Stimulated activated CD4-positive, alpha-beta T cell treated with anti-CD3 and anti-CD28 coated beads, Interleukin-1b, Interleukin-23, amount 100 ng/mL, for 4 hours (primary cell): ENCODE results near the gene RHOG.
"Not testable (repeated sequence)": the region's sequence is repeated elsewhere in the genome, so short reads cannot be mapped to it uniquely, and the experiment has no call there.

Experiments used
- DNase-seq, 2 donors: peaks; one replicate each; pipeline ENCODE4 v3.0.0-alpha.2; 2020; ENCODE audit warnings: low read depth in 2 of 2

Gene RHOG

DNA sequence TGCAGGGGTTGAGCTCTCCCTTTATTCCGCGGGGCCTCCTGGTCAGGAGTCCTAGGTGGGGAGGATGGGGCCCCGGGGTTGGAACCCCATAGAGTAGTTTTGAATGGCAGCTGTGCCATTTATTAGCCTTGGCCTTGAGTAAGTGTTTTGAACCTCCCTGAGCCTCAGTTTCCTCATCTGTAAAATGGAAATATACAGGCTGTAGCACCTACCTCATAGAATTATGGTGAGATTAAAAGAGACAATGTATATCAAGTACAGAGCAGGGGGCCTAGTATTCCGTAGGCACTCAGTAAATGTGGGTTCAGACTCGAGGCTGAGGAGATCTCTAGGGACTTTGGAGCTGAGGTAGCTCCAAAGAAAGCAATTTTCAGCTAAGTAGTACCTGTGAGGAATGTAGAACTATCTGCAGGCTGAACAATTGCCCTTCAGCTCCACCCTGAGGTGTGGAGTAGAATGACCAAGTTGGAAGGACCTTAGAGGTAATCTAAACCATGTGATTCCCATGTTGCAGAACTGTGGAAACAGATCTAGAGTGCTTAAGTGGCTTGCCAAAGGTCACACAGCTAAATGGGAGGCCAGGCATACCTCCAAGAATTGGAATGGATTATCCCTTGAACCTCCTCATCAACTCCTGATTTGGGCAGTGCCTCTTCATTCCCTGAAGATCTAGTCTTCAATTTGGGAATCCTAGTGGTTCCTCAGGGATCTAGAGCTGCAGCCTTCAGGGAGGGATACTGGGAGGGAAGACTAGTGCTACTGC is 31.7 kb downstream of the RHOG start:
- no peak for DNase-seq

DNA sequence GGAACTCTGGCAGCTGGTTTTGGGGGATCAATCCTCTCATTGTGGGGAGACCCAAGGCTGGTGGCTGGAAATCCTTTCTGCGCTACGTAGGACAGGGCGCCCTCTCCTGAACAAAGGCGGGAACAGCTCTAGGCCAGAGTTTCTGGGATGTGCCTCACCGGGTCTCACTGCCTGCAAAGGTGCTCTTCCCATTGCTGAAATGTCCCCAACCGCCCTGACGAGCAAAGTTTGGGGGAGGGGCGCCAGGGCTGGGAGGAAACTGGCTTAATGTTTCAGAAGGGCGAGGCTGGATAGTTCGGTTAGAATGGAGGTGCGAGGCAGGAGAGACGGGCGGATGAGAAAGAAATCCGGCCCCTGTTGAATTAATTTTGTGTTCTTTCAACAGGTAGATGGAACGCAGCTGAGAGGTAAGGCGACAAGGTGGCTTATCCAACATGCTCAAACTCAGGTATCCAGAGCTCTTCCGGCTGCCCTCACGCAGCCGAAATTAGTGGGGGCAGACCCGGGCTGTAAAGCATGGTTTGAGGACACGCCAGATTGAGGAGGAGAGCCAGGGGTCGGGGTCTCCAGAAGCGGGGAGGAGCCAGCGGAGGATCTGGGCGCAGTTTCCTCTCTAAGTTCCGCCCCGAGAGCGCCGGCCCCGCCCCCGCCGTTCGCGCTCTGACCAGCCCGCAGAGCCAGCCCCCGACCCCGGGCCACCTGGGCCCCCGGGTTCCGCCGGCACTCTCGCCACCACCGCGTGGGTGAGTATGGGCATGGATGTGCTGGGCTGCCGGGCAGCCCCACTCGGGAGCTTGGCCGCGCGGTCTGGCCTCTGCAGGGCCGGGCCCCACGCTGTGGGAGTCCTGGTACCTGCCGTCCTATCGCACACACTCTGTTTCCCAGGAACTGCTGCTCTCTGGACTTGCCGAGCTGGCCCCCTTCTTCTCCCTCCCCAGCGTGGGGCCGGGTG is 32.6 kb downstream of the RHOG start, which contains the start of gene PGAP2:
Gene PGAP2, plus strand, starts transcription at position 652 of the 952 bp plus-strand sequence. CDS start 2,700 bp downstream, outside the sequence.
- peak; percentile 41 to 61 for DNase-seq

DNA sequence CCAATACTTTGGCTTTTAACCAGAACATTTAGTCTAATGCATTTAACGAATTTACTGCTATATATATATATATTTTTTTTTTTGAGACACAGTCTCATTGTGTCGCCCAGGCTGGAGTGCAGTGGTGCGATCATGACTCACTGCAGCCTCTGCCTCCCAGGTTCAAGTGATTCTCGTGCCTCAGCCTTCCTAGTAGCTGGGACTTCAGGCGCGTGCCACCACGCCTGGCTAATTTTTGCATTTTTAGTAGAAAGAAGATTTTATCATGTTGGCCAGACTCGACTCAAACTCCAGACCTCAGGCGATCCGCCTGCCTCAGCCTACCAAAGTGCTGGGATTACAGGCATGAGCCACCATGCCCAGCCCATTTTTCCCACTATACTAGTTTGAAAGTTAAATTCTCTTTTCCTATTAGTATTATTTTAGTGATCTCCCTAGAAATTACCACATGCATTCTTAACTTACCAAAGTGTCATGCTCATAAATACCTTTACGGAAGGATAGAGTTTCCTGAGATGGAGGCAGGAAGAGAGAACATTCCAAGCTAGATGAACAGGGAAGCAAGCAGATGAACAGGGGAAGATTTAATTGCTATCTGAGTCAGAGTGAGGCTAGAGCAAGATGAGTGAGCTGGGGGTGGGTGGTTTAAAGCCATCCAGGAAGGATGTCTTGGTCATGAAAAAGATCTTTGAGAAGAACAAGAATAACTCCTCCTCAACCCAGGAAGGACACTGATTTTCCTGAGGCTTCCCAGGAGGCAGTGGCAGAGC is 36.8 kb downstream of the RHOG start:
- no peak for DNase-seq

DNA sequence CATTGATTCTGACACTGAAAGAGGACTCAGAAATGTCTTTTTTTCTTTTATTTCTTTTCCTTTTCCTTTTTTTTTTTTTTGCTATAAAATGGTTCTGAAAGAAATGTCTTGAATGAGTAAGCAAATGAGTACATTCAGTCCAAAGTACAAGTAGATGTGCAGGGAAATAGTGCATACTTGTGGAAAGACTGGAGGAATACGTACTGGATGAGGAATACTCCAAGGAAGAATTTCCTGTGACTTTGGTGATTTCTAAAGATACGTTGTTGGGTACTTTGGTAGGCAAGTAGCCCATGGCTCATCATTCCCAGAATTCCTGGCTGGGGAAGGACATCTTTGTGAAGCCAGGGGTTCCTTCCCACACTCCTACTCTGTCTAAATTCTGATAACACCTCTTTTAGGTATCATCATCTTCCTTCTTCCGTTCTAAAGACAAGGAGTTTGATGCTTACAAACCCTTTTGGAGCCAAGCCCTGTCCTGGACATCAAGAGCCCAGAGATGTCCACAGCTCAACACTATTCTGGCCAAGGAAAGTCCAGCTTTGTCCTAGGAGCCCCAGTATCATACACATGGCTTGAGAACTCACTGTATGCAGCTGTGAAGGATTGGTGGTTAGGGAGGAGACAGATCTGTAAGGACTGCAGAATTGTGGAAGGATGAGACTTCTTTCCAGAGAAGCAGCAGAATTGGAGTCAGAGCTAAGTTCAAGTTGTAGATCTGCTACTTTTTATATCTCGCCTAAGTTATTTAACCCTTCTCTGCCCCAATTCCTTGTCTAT is 38.6 kb downstream of the RHOG start:
- DNase-seq = no peak

DNA sequence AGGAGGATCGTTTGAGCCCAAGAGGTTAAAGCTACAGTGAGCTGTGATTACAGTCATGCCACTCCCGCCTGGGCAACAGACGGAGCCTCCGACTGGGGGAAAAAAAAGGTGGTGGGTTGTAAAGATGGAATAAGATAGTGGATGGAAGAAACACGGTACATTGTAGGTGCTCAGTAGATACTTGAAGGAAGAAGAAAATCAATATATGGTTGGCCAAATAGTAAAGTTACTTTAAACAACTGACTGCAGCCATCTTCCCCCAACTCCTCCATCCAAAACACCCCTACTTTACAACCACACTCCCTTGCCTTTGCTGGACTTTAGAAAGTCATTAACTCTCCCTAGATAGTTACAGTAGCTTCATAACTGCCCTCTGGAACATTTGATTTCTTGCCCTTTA is 40.9 kb downstream of the RHOG start:
- DNase-seq = no peak

DNA sequence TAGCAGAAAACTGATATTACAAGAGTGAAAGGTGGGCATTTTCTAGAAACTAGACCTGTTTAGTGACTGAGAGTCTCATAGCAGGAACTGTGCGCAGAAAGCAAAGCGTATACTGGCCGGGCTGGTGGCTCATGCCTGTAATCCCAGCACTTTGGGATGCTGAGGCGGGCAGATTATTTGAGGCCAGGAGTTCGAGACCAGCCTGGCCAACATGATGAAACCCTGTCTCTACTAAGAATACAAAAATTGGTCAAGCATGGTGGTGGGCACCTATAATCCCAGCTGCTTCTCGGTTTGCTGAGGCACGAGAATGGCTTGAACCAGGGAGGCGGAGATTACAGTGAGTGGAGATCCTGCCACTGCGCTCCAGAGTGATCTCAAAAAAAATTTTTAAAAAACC is 41.6 kb downstream of the RHOG start:
- DNase-seq = no peak

DNA sequence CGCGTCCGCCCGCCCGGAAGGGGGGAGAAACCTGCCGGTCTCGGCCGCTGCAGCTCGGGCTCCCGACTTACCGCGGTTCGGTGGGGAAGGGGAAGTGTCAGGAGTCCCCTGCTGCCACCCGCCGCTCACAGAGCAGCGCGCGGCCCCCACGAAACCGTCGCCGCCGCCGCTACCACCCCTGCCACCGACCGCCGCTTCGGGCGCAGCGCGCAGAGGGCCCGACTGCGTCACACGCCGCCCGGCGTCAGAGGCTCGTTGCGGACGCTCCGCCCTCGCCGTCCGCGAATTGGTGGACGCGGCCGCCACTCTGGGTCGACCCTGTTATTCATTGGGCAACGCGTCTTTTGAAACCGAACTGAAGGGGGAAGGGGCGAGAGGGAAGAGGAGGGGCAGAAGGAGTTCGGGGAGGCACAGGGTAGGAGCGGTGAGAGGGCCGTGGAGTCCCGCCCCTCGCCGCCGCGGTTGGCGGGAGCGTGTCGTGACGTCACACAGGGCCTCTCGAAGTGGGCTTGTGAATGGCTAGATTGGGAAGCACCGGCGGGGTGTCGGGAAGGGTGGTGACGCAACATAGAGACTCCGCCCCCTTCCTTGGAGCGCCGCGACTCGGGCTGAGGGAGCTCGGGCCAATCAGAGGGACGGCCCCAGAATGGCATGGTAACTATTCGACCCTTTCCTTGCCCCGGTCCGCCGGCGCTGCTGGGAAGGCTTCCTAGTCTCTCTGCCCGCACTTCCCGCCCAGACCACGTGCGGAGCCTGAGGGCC is 43.2 kb downstream of the RHOG start, which contains the start of gene NUP98:
Gene NUP98, minus strand, starts transcription at position 226 of the 762 bp plus-strand sequence. CDS start 15,437 bp downstream, outside the sequence.
- DNase-seq = peak; percentile 97 to 99

DNA sequence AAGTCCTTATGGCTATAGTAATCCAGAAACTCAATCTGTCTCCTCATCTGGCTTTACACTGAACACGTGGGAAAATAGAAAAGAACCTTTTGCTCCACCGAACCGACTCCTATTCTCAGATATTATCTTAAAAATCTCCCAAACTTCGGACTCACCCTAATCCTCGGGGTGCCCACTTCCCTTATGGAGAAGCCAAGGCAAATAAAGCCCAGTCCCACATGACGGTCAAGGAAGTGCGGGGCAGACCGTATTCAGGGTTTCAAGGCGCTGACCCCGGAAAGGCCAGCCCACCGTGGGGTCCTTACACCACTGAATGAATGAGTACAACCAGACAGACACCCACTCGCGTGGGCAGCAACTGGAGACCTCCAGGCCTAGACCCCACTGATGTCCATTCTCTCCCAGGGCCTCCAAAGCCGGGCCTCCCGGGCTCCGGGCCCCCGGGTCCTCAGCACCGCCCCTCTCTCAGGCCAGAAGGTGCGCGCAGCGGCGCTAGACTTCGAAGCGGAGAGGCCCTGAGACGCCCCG is 43.9 kb downstream of the RHOG start:
- no peak for DNase-seq

DNA sequence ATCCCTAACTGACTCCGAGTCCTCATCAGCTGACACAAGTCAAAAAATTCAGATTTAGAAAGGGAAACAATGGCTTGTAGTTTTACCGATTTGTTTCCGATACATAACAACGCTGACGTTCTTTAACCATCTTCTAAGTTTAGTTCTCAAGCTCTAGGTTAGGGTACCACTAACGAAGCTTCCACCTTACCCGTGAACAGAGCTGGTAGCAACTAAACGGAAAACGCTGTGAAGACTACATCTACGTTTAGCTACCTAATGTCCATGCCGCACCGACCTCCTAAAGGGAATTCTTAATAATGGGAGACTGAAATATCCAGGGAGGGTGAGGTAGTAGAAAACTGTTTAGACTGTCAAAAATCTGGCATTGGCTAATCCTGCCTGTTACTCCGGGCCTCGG is 44.4 kb downstream of the RHOG start:
- no peak for DNase-seq

DNA sequence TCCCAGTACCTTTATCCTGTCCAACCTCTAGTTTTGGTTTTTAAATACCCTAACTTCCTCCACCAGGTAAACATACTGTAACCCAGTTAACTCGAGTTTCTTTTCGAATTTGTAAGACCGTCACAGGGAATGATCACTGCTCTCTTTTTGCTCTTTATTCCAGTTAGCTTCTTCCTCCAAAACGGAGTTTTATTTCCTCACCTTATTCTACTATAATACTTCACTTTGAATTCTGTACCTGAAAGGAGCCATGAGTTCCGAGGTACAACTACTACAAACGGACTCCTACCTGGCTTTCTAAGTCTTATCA is 44.8 kb downstream of the RHOG start:
- DNase-seq = no peak

DNA sequence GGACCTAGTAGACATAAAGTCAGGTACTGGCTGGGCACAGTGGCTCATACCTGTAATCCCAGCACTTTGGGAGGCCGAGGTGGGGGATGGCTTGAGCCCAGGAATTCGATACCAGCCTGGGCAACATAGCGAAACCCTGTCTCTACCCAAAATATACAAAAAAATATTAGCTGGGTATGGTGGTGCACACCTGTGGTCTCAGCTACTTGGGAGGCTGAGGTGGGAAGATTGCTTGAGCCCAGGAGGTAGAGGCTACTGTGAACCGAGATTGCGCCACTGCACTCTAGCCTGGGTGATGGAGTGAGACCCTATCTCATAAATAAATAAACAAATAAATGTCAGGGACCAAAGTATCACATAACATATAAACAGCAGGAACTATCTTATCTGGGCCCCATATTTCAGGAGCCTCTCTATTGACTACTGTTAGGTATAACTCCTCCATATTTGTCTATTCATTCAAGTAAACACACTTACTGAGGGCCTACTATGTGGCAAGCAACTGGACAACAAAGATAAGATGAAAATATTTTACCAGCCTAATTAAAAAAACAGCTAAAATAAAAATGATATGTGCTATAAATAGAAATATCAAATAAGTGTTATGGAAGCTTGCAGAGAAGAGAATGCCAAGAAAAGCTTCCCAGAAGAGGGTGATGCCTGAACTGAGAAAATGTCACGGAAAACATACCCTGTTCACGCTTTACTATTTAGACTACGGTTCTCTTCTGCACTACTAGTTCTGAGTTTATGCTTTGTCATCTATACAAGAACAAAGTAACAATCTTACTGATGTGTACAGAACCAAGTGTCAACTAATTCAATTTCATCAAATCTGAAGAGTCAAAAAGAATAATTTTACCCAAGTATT is 45.4 kb downstream of the RHOG start:
- no peak for DNase-seq

DNA sequence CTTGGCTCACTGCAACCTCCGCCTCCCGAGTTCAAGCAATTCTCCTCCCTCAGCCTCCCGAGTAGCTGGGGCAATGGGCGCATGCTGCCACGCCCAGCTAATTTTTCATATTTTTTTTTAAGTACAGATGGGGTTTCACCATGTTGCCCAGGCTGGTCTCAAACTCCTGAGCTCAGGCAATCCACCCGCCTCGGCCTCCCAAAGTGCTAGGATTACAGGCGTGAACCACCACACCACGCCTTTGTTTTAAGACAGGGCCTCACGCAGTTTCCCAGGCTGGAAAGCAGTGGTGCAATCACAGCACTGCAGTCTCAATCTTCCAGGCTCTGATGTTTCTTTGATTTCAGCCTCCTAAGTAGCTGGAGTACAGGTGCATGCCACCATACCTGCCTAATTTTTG is 46.4 kb downstream of the RHOG start:
- not testable (repeated sequence) for DNase-seq

DNA sequence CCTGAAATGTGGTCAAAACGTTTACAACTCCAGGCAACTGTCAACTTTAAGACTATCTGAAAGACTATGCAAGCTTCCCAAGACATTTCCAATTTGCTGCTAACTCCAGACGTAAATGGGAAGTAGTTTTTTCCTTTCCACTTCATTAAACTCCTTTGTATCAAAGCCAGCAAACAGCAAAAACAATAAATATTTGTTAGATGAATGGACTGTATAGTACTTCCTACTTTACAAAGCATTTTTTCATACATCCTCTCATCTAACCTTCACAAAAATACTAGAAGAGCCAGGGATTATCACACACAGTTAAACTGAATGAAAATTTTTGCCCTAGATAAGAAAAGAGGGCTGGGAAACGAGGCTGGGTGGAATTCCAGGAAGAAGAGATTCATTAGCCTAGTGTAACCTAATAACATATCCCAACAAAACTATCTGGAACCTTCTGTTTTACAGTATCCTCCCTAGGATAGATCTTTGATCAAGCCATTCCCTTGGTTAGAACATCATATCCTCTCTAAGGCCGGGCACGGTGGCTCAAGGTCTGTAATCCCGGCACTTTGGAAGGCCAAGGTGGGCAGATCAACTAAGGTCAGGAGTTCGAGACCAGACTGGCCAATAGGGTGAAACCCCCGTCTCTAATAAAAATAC is 53.9 kb downstream of the RHOG start:
- DNase-seq = no peak

DNA sequence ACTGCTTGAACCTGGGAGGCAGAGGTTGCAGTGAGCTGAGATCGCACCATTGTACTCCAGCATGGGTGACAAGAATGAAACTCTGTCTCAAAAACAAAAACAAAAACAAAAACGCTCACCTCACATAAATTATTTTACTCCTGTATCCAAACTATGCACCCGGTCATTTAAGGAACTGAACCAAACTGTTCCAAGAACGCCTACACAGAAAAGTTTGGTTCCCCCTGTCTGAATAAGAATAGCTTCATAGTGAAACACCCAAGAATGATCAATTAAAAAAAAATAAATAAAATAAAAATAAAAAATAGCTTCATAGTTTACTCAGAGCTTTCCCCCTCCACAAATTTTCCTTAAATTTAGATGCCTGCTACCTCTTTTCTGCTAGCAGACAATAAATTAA is 57.1 kb downstream of the RHOG start:
- no peak for DNase-seq

DNA sequence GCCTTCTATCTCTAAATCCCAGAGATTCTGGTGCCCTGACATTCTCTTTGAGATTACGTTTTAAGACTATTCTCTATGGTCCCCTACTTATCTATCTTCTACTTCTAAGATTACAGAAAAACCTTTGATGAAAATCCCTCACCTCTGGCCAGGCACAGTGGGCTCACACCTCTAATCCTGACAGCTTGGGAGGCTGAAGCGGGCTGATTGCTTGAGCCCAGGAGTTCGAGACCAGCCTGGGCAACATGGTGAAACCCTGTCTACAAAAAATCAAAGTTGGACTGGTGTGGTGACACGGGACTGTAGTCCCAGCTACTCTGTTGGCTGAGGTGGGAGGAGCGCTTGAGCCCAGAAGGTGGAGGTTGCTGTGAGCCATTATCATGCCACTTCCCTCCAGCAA is 57.8 kb downstream of the RHOG start:
- no peak for DNase-seq

DNA sequence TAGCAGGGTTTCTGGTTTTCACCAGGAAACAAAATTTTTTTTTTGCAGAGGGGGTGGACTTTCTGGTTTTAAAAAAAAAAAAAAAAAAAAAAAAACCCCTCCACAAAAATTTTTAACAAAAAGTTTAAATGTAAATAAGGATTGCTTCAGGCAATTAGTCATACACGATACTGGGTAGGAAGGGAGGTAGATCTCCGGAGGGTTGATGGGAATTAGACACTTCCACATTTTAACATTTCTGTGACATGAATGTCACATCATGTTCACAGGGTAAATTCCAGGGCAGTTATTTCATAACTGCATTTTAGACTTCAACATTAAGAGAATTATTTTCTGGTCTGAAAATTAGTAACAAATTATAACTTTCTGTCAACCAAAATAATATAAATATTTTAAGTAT is 59.3 kb downstream of the RHOG start:
- no peak for DNase-seq
